ENCODE data around the gene SOCS3. TPM values are rescaled to one million over a fixed set of nuclear protein-coding genes. Genes with fewer than 3 reads are reported as not detected.
A peak's percentile ranks its signal among the peaks of the same experiment; 100 is the strongest.

SOCS3 gene
- total RNA-seq, 4 donors from 2014 or later: 23.7 to 76.5 (median 59.7) TPM

DNA sequence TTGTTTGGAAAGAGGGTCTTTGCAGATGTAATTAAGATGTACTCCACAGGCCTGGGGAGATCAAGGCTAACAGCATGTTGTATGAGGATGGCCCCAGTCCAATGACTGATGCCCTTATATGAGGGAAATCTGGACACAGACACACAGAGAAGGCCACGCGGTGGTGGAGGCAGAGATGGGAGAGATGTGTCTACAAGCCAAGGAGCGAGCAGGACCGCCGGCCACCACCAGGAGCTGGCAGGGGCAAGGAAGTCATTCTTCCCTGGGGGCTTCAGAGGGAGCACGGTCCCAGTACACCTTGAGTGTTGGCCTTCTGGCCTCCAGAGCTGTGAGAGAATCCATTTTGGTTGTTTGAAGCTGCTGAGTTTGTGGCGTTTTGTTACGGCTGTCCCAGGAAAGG is 14.7 kb downstream of the SOCS3 start:
- no peak overlapping the region for H3K27ac ChIP-seq
- no peaks in the 10 kb centered on the region for H3K27me3 ChIP-seq
- no peak for DNase-seq (ENCODE audit: low spot score in 2 of 2)
- no peak for TF ChIP-seq EP300 (IDR thresholded peaks at IDR 0.05)
- TF ChIP-seq POLR2A (IDR thresholded peaks at IDR 0.05): no peak
- TF ChIP-seq, protein P1, sequence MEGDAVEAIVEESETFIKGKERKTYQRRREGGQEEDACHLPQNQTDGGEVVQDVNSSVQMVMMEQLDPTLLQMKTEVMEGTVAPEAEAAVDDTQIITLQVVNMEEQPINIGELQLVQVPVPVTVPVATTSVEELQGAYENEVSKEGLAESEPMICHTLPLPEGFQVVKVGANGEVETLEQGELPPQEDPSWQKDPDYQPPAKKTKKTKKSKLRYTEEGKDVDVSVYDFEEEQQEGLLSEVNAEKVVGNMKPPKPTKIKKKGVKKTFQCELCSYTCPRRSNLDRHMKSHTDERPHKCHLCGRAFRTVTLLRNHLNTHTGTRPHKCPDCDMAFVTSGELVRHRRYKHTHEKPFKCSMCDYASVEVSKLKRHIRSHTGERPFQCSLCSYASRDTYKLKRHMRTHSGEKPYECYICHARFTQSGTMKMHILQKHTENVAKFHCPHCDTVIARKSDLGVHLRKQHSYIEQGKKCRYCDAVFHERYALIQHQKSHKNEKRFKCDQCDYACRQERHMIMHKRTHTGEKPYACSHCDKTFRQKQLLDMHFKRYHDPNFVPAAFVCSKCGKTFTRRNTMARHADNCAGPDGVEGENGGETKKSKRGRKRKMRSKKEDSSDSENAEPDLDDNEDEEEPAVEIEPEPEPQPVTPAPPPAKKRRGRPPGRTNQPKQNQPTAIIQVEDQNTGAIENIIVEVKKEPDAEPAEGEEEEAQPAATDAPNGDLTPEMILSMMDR (IDR thresholded peaks at IDR 0.05): no peak
- peaks cover 5 to 68% (median 37%) of the 10 kb centered on the region in 4 donors for H3K4me1 ChIP-seq
- 87 to 91% methylated on average over 8 of the region's 8 CpGs for WGBS, 2 donors
- no peaks in the 10 kb centered on the region for H3K9me3 ChIP-seq
- H3K4me3 ChIP-seq: no peak overlapping the region
- no peaks in the 10 kb centered on the region for H3K36me3 ChIP-seq

DNA sequence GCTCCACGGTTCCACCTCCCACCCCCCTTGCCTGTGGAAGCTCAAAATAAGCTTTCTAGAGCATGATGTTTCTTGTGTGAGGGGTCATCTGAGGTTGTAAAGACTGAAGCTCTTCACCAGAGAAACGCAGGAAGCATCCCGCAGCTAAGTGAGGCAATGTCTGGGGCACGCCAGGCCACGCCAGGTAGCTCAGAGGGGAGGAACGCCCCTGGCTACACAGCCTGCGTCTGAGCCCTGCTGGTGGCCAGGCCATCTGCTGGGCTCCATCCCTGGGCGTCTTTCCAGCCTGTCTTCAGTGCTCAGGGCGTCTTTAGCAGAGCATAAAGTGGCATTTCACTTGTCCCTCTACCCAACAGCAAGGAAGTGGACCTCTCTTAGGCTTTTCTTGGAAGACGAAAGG is 15.2 kb downstream of the SOCS3 start:
- Histone ChIP-seq H3K27ac (peak overlapping the region in 1 of 4 donors; percentile 15), H3K36me3 (no peaks in the 10 kb centered on the region), H3K27me3 (no peaks in the 10 kb centered on the region), H3K9me3 (no peaks in the 10 kb centered on the region), H3K4me3 (no peak overlapping the region), H3K4me1 (peaks cover 5 to 63% (median 35%) of the 10 kb centered on the region in 4 donors)
- TF ChIP-seq EP300 (IDR thresholded peaks at IDR 0.05) (no peak), POLR2A (IDR thresholded peaks at IDR 0.05) (no peak)
- TF ChIP-seq, protein P1 (IDR thresholded peaks at IDR 0.05): no peak
- WGBS, 2 donors: 88 to 91% methylated on average over 10 of the region's 10 CpGs
- no peak for DNase-seq (ENCODE audit: low spot score in 2 of 2)

DNA sequence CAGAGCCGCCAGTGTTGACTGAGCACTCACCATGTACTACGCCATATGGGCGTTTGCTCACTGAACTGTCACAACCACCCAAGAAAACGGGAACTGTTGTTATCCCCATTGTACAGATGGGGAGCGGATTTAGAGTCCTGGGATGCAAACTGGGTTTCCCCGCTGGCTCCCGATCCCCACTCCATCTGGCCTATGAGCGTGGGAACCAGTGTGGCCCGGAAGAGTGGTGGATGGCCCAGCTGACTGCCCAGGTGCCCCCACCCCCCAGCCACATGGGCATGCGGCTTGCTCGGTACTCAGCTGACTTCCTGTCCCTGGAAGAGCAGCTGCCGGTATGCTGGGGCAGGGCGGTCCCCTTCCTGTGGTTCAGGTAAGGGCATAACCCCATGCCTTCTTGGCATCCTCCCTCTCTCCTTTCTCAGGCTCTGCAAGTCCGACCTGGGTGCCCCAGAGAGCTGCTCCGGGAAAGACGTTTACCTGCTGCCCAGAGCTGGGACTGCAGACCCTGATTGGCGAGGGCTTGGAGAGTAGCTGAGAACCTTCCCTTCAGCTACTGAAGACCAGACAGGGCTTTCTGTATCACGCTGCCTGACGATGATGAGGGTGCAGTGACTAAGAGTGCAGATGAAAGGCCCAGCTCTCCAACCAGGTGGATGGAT is 16.2 kb downstream of the SOCS3 start:
- 79 to 87% methylated on average over 9 to 13 of the region's 19 CpGs for WGBS, 2 donors
- Histone ChIP-seq H3K36me3 (no peaks in the 10 kb centered on the region), H3K27ac (peak overlapping the region in 3 of 4 donors; percentile 81 to 98 (median 95)), H3K4me3 (no peak overlapping the region), H3K27me3 (no peaks in the 10 kb centered on the region), H3K4me1 (peaks cover 5 to 67% (median 32%) of the 10 kb centered on the region in 4 donors), H3K9me3 (no peaks in the 10 kb centered on the region)
- TF ChIP-seq EP300 (IDR thresholded peaks at IDR 0.05) (peak in 1 of 2 donors; percentile 44), POLR2A (IDR thresholded peaks at IDR 0.05) (no peak)
- DNase-seq (ENCODE audit: low spot score in 2 of 2): no peak

DNA sequence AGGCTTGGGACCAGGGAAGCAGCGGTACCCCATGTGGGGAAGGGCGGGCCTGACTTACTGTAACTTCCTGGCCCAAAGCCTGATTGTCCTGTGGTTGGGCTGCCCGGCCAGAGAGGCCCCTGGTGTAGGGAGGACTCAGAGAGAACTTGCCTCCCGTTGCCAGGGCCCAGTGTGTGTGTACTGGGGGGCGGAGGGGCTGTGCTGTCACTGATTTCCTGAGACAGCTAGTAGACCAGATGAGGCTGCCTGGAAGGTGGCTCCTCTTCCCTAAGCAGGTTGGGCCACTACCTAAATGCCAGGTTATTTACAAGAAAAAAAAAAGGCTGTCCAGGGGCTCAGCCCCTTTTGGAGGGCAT is 16.7 kb downstream of the SOCS3 start:
- Histone ChIP-seq H3K4me1 (peaks cover 5 to 67% (median 32%) of the 10 kb centered on the region in 4 donors), H3K36me3 (no peaks in the 10 kb centered on the region), H3K27ac (peak overlapping the region; percentile 78 to 98 (median 88)), H3K4me3 (peak overlapping the region in 1 of 4 donors; percentile 49), H3K27me3 (no peaks in the 10 kb centered on the region), H3K9me3 (no peaks in the 10 kb centered on the region)
- TF ChIP-seq EP300 (IDR thresholded peaks at IDR 0.05) (no peak), POLR2A (IDR thresholded peaks at IDR 0.05) (no peak)
- TF ChIP-seq, protein P1 (IDR thresholded peaks at IDR 0.05): no peak
- peak in 1 of 2 donors; percentile 65 for DNase-seq (ENCODE audit: low spot score in 2 of 2)
- WGBS, 2 donors: 14% methylated on average over 4 to 5 of the region's 5 CpGs

DNA sequence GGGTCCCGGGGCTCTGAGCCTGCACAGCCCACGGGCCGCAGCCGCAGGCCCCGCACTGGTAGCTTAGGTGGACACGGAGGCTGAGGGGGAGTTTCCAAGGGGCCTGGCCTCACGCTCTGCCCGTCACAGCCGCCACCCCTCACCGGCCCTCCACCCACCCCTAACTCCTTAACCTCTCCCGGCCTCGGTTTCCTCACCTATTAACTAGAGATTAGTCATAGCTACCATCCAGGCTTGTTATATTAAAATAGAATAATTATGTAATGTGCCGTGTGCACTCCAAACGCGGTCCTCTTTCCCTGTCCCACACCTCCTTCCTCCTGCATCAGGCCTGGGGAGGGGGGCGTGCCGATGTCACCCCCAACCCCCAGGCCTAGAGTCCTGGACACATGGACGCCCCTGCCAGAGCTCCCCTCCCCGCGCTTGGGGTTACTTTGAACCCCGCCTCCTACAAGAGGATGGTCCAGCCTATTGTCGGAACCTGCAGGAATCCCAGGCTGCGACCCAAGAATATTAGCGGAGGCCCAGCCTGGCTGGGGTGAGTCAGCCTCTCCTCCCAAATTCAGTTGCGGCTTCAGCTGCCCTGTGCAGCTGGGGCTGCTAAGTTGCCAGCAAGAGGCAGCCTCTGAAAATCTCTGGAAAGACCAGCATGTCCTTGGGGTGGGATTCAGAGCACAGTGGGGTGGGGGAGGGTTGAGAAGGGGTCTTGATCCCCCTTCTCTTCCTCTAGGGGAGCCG is 17.3 kb downstream of the SOCS3 start:
- H3K4me1 ChIP-seq: peaks cover 5 to 65% (median 32%) of the 10 kb centered on the region in 4 donors
- 24 to 34% methylated on average over 22 to 23 of the region's 26 CpGs for WGBS, 2 donors
- TF ChIP-seq EP300 (IDR thresholded peaks at IDR 0.05): peak in 1 of 2 donors; percentile 57
- TF ChIP-seq, protein P1 (IDR thresholded peaks at IDR 0.05): no peak
- peak overlapping the region; percentile 21 to 49 (median 36) for H3K4me3 ChIP-seq
- H3K9me3 ChIP-seq: no peaks in the 10 kb centered on the region
- peak in 1 of 2 donors; percentile 66 for DNase-seq (ENCODE audit: low spot score in 2 of 2)
- H3K36me3 ChIP-seq: no peaks in the 10 kb centered on the region
- peak overlapping the region; percentile 78 to 98 (median 88) for H3K27ac ChIP-seq
- H3K27me3 ChIP-seq: no peaks in the 10 kb centered on the region

All from tibial nerve (tissue), 4 donors.